Brain pericyte (primary cell): Measurements from ENCODE around the gene GPBAR1.

Experiments used
- DNase-seq: peaks from one replicate; pipeline ENCODE4 v3.0.0-alpha.2; 2012; ENCODE audit warnings: low read depth, low spot score

Gene GPBAR1

DNA sequence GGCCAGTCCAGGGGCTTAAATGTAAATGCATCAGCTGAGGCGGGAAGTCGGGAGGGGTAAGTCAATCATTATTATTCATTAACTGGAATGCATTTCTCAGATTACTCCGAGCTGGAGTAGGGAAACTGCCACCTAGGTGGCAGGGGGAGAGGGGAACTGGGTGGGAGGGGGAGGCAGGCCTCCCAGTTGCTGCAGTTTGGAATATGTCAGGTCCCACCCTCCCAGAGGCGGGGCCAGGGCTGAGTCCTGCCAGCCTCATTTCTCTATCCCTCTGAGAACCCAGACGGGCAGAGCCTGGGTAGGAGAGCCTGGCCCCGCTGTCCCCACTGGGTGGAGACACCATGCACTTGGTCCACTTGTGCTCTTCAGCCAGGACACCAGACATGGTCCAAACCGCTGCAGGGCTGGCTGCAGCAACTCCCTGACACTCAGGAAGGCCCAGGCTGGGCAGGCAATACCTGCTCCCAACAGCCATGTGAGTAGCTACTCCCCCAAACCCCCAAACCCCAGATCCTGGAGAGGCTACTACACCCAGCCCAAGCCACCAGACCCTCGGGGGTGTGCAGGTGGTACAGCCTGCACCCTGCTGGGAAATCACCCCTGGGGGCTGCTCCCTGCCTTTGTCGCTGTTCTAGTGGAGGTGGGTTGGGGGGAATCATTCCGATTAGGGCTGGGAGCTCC is at the start of gene GPBAR1:
Gene GPBAR1, plus strand, starts transcription at position 274 of the 681 bp plus-strand sequence. CDS start 1,710 bp downstream, outside the sequence.
- DNase-seq, result no peak

DNA sequence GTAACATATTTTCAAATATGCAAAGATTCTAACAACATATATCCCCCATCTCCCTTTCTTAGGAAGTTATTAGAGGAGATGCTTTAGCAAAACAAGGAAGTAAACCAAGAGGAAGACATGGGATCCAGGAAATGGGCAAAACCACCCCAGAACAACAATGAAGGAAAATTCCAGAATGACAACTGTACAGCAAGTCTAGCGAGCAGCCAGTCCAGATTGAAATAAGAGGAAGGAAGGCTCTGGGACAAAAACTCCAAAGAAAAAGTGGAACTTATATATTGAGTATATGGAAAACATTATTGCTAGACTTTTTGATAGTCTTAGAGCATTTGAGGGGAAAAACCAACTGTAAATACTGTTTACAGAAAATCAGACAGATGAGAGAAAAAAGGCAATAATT is 46.7 kb upstream of the GPBAR1 start:
- DNase-seq, result no peak

- DNase-seq, result no peak
Observed at GRCh38 chr2:218216336-218216673, 44.5 kb upstream of the GPBAR1 start.

DNA sequence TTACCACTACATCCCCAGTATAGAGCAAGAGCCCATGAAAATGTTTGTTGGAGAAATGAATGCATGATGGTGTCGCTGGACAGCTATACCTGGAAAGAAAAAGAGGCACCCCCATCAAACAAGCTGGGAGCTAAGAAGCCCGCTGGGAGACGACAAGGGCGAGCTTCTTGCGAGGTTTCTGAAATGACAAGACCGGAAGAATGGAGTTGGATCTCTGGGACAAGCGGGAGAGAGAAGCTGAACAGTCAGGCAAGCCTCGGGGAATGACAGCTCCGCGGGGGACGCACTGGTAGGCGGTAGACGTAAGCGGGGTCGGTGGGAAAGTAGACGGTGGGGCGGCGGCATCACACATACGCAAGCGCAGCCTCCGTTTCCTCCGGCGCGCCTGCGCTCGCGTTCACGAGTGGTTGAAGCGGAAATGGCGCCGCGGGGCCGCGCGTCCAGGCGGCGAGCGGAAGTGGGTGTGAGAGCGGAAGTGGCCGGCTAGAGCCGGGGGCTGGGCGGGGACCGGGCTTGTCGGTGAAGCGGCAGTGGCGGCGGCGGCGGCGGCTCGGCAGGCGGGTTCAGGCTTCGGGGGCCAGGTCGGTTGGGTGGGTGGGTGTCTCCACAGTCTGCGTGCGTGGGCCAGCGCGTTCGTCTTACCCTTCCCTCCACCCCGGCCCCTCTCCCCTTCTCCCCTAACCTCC is 44.0 kb upstream of the GPBAR1 start, which contains the start of gene ARPC2:
Gene ARPC2, plus strand, starts transcription at position 516 of the 686 bp plus-strand sequence. CDS start 282 bp downstream, outside the sequence.
- peak; percentile 95 for DNase-seq

- no peak for DNase-seq
Observed at GRCh38 chr2:218217360-218218267, 43.2 kb upstream of the GPBAR1 start.

DNA sequence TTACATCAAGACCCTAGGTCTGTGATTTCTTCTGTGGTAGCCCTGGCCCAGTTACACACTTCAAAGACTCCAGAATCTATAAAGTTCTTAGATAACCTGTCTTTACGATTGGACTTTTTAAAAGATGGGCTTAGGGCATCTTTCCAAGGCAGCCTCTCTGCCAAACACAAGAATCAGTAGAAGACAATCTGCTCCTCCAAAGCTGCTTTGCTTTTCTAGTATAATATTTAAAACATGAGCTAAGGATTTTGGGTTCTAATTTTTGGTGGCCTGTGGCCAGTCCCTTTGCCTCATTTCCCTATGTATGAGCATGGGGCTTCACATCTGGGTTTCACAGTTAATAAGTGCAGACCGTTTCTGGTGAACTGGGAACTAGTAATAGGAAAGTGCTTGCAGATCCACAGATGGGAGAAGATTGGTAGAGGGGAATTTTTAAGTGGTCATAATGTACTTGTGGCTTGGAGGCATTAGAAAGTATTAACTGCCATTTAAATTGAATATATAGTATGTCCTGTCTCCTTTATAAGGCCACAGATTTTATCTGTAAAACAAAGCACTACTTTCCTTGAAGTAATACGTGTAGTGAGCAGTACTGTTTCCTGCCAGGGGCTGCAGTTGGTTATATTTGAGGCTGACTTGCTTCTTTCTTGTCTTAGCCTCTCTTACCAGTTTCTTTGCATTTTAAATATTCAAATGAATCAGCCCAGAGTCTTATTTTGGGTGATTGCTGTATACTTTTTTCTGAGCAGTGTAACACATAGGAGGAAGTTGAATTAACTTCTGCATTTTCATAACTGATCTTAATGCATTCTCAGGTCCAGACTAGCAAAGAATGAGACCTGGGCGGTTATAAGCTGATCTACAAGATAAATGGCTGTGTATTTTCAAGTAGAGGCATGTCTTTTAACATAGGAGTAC is 42.3 kb upstream of the GPBAR1 start:
- DNase-seq, result no peak

GRCh38 chr2:218219934-218220333 is 40.9 kb upstream of the GPBAR1 start:
- DNase-seq, result no peak

DNA sequence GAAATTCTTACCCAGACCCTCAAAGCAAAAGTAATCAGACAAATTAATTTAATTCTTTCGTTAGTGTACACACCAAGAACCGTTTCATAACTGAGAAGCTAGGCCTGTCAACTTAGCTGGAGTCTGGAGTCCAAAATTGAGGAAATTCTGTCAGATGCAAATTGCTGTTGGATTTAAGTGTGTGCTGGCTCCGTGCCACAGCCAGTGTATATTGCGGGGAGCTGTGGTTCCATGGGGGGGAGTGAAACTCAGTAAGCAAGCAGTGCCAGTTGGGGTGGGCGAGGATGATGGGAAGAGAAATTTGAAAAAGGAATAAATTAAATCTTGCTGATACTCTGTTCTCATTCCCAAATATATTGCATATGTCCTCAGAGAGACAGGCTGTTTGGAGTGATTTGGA is 39.8 kb upstream of the GPBAR1 start:
- DNase-seq, result no peak

GRCh38 chr2:218223046-218223445 is 37.8 kb upstream of the GPBAR1 start:
- no peak for DNase-seq

GRCh38 chr2:218224186-218224585 is 36.6 kb upstream of the GPBAR1 start:
- no peak for DNase-seq

DNA sequence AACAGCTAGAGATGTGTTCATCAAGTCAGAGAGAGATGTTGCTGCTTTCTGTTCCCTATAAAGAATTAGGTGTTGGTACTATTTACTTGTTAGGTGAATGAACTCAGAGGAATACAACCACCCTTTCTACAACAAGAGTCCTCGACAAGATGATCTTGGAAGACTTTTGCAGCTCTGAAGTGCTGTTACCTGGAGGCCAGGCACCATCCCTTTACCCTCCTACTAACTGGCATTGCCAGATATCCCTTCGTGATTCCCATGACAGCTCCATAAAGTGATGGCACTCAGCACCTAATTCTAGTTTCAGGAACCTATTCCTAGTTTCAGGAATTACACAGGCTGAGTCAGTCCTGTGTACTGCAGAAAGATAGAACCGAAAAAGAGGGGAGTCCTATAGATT is 33.9 kb upstream of the GPBAR1 start:
- DNase-seq, result no peak

DNA sequence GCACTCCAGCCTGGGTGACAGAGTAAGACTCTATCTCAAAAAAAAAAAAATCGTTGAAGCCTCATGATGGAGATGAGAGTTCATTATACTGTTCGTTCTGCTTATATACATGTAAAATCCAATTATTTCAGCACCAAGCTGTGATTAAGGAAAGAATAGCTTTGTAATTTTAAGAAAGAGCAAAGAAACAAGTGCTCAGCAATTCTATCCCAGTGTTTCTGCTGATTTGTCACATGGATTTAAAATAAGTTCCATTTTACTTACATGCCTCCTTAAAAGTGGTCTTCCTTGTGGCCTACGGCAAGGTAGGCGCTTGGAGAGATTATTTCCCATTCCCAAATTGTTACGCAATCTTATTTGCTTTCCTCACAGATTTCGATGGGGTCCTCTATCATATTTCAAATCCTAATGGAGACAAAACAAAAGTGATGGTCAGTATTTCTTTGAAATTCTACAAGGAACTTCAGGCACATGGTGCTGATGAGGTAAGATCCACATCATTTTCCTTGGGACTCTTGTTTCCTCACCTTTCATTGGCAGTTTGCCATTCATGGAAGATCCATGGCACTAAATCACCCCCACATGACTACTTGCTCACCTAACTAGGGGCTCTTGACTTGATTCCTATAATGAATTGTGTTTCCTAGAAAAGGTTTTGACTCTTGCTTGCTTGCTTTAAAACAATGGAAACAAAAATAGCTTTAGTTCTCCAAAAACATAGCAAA is 32.3 kb upstream of the GPBAR1 start:
- DNase-seq, result no peak

DNA sequence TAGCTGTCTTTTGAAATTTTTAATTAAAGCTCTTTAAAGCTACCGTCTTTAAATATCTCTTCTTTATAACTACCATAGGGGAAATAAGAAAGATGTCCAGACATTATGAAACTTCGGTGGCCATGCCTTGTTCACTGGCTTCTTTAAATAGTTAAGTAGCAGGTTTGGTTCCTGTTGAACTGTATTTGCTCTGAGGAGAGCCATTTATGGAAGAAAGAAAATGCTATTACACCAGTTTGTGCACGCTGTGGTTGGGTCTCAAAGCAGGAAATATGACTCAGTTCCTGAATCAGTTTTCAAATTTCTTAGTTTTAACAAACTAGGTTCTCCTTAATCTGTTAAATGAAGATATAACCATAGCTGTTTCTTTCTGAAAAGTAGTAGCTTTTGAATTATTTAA is 31.6 kb upstream of the GPBAR1 start:
- no peak for DNase-seq

DNA sequence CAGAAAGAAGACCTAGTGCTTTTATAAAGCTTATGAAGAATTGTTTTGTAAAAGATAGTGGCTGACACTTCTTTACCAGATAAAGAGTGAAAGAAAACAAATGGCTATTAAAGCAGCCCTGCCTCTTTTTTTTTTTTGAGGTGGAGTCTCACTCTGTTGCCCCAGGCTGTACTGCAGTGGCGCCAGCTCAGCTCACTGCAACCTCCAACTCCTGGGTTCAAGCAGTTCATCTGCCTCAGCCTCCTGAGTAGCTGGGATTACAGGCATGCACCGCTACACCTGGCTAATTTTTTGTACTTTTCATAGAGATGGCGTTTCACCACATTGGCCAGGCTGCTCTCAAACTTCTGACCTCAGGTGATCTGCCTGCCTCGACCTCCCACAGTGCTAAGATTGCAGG is 31.0 kb upstream of the GPBAR1 start:
- no peak for DNase-seq

DNA sequence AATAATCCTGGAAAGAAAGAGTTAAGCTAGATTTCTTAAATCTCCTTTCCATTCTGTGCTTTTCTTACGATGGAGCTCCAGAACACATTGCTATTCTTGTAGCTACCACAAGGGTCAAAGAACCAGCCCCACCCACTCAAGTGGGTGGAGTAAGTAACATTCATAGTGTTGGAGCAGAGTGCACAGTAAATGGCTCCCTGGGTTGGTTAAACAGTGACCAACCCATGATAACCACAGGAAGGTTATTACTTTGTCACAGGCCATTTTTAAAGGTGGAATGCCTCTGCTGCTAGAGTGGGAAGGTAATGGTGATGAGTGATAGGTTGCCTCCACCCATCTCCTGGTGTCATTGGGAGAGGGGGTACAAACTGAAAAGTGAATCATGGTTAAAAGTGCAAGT is 29.9 kb upstream of the GPBAR1 start:
- no peak for DNase-seq

- DNase-seq, result no peak
Observed at GRCh38 chr2:218233543-218233942, 27.3 kb upstream of the GPBAR1 start.

- DNase-seq, result no peak
Observed at GRCh38 chr2:218234521-218234920, 26.3 kb upstream of the GPBAR1 start.

GRCh38 chr2:218235017-218235416 is 25.8 kb upstream of the GPBAR1 start:
- no peak for DNase-seq

GRCh38 chr2:218236829-218237228 is 24.0 kb upstream of the GPBAR1 start:
- DNase-seq, result no peak

- no peak for DNase-seq
Observed at GRCh38 chr2:218238887-218239286, 21.9 kb upstream of the GPBAR1 start.

DNA sequence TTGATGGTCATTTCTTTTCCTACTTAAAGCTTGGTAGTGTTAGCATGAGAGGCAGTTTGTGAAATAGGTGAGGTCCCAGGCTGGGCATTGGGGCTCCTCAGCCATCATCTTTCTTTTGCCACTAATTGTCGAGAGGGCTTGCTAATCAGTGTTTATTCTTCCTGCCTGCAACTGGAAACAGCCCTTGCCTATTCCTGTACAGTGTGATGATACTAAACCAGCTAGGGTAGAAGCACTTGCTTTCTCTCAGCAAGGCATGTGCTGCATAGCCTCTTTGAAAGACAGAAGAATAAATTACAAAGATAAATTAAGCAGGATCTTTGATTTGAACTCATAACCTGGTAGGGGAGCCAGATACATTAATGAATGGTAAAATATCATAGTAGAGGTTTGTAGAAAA is 16.6 kb upstream of the GPBAR1 start:
- no peak for DNase-seq
